Breast epithelium (tissue), 4 donors: ENCODE measurements around the gene KRT23. TPM values are rescaled to one million over a fixed set of nuclear protein-coding genes. Genes with fewer than 3 reads are reported as not detected.

Experiments used
- DNase-seq, 2 donors: peaks; one replicate each; pipeline ENCODE4 v3.0.0-alpha.2; 2019; ENCODE audit warnings: low spot score in 2 of 2
- H3K27ac ChIP-seq, 2 donors: fragments of 200-600 bp; sonication (generic) in 1 of 2; one replicate each; pipeline ENCODE4 v1.5.1; 2016 to 2019; ENCODE audit warnings: mild to moderate bottlenecking in 1 of 2
- H3K27me3 ChIP-seq, 2 donors: fragments of 200-600 bp; sonication (generic) in 1 of 2; one replicate each; pipeline versions ENCODE4 v1.5.1 to v1.6.0; 2017 to 2019; ENCODE audit warnings: control low read depth in 1 of 2, mild to moderate bottlenecking in 1 of 2
- H3K36me3 ChIP-seq: fragments of 200-600 bp; one replicate; pipeline ENCODE4 v1.5.1; 2019
- H3K4me1 ChIP-seq, 2 donors: fragments of 200-600 bp; sonication (generic); one replicate each; pipeline ENCODE4 v1.5.1; 2016 to 2019; ENCODE audit warnings: control low read depth in 1 of 2
- H3K4me3 ChIP-seq, 3 donors: fragments of 200-600 bp; sonication (generic); 1 replicate in 2 of 3; 2 replicates in 1 of 3; pipeline ENCODE4 v1.5.1; 2016 to 2019; ENCODE audit warnings: mild to moderate bottlenecking in 3 of 3, moderate library complexity in 2 of 3
- H3K9me3 ChIP-seq, 2 donors: fragments of 200-600 bp; sonication (generic) in 1 of 2; one replicate each; pipeline ENCODE4 v1.5.1; 2016 to 2019; ENCODE audit warnings: control low read depth in 1 of 2
- POLR2A ChIP-seq: fragments of 450-650 bp; IDR thresholded peaks from one replicate; pipeline ENCODE4 v1.6.1; 2016; ENCODE audit warnings: antibody characterized with exemption, mild to moderate bottlenecking, moderate library complexity
- POLR2AphosphoS5 ChIP-seq, 3 donors: sonication (generic); formaldehyde crosslinking; IDR thresholded peaks; one replicate each; pipeline ENCODE4 v1.6.1; 2017; ENCODE audit warnings: antibody characterized with exemption in 3 of 3
- intact Hi-C: fragments of 100-400 bp; cut with DNase I; formaldehyde crosslinking; loops from one replicate; pipeline ENCODE4 v1.15.1; 2023; ENCODE audit warnings: low total_unique reads
- total RNA-seq, 3 donors: library from RNA; depleted of rRNA; stranded (reverse); fragments of >200 nt; gene quantifications; one replicate each; pipeline ENCODE4 v1.1.0, GENCODE V29; 2016
- TF ChIP-seq, protein P1 (sequence below), 3 donors: fragments of 450-650 bp; IDR thresholded peaks; one replicate each; pipeline ENCODE4 v1.5.1; 2016 to 2017; ENCODE audit warnings: antibody characterized with exemption in 3 of 3, mild to moderate bottlenecking in 3 of 3, moderate library complexity in 3 of 3

Gene KRT23
- total RNA-seq, 3 donors from 2014 or later, result 37.7 to 57.5 TPM; not detected in 1

DNA sequence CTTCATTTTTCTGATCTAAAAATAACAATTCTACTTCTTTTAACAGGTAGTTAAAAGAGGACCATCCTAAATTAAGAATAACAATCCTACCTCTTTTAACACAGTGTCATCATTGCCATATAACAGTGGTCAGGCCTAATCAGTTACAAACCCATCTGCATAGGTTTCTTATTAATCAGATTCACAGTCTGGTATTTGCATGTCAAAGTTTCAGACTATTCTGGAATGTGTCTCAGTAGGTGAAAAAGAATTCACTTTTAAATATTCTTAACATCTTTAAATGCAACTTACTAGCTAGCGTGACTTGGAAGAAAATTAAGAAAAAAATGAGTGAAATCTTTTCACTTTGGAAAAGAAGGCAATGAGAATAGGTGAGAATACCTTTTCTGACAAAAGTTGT is 63.6 kb downstream of the KRT23 start:
- Histone ChIP-seq H3K27ac (no peak overlapping the region), H3K4me3 (no peak overlapping the region), H3K27me3 (no peaks in the 10 kb centered on the region), H3K36me3 (no peaks in the 10 kb centered on the region), H3K9me3 (no peaks in the 10 kb centered on the region), H3K4me1 (no peaks in the 10 kb centered on the region)
- TF ChIP-seq, protein P1, sequence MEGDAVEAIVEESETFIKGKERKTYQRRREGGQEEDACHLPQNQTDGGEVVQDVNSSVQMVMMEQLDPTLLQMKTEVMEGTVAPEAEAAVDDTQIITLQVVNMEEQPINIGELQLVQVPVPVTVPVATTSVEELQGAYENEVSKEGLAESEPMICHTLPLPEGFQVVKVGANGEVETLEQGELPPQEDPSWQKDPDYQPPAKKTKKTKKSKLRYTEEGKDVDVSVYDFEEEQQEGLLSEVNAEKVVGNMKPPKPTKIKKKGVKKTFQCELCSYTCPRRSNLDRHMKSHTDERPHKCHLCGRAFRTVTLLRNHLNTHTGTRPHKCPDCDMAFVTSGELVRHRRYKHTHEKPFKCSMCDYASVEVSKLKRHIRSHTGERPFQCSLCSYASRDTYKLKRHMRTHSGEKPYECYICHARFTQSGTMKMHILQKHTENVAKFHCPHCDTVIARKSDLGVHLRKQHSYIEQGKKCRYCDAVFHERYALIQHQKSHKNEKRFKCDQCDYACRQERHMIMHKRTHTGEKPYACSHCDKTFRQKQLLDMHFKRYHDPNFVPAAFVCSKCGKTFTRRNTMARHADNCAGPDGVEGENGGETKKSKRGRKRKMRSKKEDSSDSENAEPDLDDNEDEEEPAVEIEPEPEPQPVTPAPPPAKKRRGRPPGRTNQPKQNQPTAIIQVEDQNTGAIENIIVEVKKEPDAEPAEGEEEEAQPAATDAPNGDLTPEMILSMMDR (IDR thresholded peaks at IDR 0.05), result no peak
- TF ChIP-seq POLR2A (no peak), POLR2AphosphoS5 (IDR thresholded peaks at IDR 0.05) (no peak)
- DNase-seq, result no peak
- intact Hi-C loops, result no loop called here

DNA sequence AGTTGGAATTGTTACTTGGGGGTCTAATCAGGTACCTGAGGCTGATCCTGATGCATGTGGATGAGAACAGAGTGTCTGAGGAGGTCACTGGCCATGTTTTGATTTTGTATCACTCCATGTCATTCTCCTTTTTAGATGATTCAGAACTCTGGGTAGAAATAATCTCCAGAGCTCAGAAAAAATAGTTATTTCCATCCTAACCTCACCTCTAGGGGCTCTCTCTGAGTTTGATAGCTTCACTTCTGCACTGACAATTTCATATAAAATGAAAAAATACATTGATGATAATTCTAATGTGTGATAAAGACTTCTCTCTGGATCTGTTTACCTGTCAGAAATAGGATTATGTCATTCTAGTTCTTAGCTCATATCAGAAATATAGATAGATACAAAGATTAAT is 64.2 kb downstream of the KRT23 start:
- Histone ChIP-seq H3K4me1 (no peaks in the 10 kb centered on the region), H3K9me3 (no peaks in the 10 kb centered on the region), H3K36me3 (no peaks in the 10 kb centered on the region), H3K27ac (no peak overlapping the region), H3K4me3 (no peak overlapping the region), H3K27me3 (no peaks in the 10 kb centered on the region)
- DNase-seq, result no peak
- no peak for TF ChIP-seq POLR2A
- TF ChIP-seq POLR2AphosphoS5 (IDR thresholded peaks at IDR 0.05), result no peak
- TF ChIP-seq, protein P1 (IDR thresholded peaks at IDR 0.05), result no peak
- intact Hi-C loops, result no loop called here

Other genes with a start within 250 kb of the KRT23 start
- gene KRT24, start 233.9 kb downstream of the KRT23 start, total RNA-seq, result not detected
- gene KRT25, start 182.3 kb downstream of the KRT23 start, total RNA-seq, result not detected
- not detected for gene KRT26, start 165.4 kb downstream of the KRT23 start, total RNA-seq
- not detected for gene KRT27, start 155.1 kb downstream of the KRT23 start, total RNA-seq
- not detected for gene KRT28, start 137.7 kb downstream of the KRT23 start, total RNA-seq
- 10 to 100 TPM in 1 of 3 donors, 1 to 10 TPM in 2; 6.2 to 14.7 (median 7.6) TPM for gene KRT10, start 115.0 kb downstream of the KRT23 start, total RNA-seq
- gene KRT12, start 70.4 kb downstream of the KRT23 start, total RNA-seq, result not detected
- 1 to 10 TPM in 1 of 3 donors, not detected in 2; 6.6 TPM for gene KRT20, start 52.4 kb downstream of the KRT23 start, total RNA-seq
- gene KRT39, start 29.3 kb upstream of the KRT23 start, total RNA-seq, result not detected
- under 1 TPM in 1 of 3 donors, not detected in 2; 0.29 TPM for gene KRT40, start 46.7 kb upstream of the KRT23 start, total RNA-seq
- gene KRTAP3-3, start 56.5 kb upstream of the KRT23 start, total RNA-seq, result not detected
- not detected for gene KRTAP3-2, start 62.3 kb upstream of the KRT23 start, total RNA-seq
- gene KRTAP3-1, start 71.5 kb upstream of the KRT23 start, total RNA-seq, result not detected
- not detected for gene KRTAP1-5, start 89.6 kb upstream of the KRT23 start, total RNA-seq
- not detected for gene KRTAP1-4, start 92.5 kb upstream of the KRT23 start, total RNA-seq
- gene KRTAP1-3, start 97.2 kb upstream of the KRT23 start, total RNA-seq, result not detected
- gene KRTAP1-1, start 103.8 kb upstream of the KRT23 start, total RNA-seq, result not detected
- gene KRTAP2-1, start 109.7 kb upstream of the KRT23 start, total RNA-seq, result not detected
- not detected for gene KRTAP2-2, start 117.6 kb upstream of the KRT23 start, total RNA-seq
- gene KRTAP2-3, start 122.5 kb upstream of the KRT23 start, total RNA-seq, result not detected
- gene KRTAP2-4, start 128.2 kb upstream of the KRT23 start, total RNA-seq, result not detected
- not detected for gene KRTAP4-7, start 146.5 kb upstream of the KRT23 start, total RNA-seq
- gene KRTAP4-8, start 160.5 kb upstream of the KRT23 start, total RNA-seq, result not detected
- gene KRTAP4-16, start 164.6 kb upstream of the KRT23 start, total RNA-seq, result not detected
- not detected for gene KRTAP4-9, start 167.7 kb upstream of the KRT23 start, total RNA-seq
- not detected for gene KRTAP4-11, start 180.7 kb upstream of the KRT23 start, total RNA-seq
- not detected for gene KRTAP4-12, start 186.5 kb upstream of the KRT23 start, total RNA-seq
- not detected for gene KRTAP4-6, start 202.9 kb upstream of the KRT23 start, total RNA-seq
- not detected for gene KRTAP4-5, start 212.2 kb upstream of the KRT23 start, total RNA-seq
- not detected for gene KRTAP4-4, start 223.1 kb upstream of the KRT23 start, total RNA-seq
- gene KRTAP4-3, start 230.6 kb upstream of the KRT23 start, total RNA-seq, result not detected
- not detected for gene KRTAP4-2, start 240.6 kb upstream of the KRT23 start, total RNA-seq
- gene KRTAP4-1, start 247.3 kb upstream of the KRT23 start, total RNA-seq, result not detected